ENCODE measurements around the gene CGREF1.

The CGREF1 gene, protein sequence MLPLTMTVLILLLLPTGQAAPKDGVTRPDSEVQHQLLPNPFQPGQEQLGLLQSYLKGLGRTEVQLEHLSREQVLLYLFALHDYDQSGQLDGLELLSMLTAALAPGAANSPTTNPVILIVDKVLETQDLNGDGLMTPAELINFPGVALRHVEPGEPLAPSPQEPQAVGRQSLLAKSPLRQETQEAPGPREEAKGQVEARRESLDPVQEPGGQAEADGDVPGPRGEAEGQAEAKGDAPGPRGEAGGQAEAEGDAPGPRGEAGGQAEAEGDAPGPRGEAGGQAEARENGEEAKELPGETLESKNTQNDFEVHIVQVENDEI

DNA sequence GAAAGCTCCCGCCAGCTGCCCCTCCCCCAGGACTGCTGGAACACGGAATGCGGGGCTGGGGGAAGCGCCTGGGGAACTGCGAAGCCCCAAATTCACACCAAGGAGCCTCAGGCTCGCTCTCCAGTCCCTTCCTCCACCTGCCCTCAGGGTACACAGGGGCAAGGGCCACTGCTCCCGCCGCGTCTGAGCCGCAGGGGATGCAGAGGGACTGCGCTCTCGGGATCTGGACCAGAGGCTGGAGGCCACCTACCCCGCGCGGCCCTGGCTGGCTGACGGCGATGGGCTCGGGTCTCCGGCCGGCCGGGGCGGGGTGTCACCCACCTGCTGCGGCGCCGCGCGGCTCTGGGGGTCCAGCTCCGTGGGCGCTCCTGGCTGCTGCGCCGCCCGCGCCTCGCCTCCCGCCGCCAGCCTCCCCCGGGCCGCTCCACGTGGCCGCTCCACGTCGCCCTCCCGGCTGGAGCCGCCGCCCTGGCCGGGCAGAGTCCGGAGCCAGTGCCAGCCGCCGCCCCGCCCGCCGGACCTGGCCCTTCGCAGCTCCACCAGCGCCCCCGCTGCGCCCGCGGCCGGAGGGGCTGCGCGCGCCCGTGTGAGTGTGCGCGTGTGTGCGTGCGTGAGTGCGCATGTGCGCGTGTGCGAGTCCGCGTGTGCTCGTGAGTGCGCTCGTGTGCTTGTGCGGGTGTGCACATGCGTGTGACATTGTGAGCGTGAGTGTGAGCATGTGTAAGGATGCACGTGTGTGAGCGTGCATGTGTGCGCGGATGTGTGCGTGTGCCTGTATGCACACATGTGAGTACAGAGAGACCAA lies at the start of gene CGREF1:
TSS of gene CGREF1 (minus strand) at position 604 of the 805 bp plus-strand sequence. CDS start 14,762 bp downstream, outside the sequence.
- no peak for DNase-seq (ENCODE audit: low spot score)

DNA sequence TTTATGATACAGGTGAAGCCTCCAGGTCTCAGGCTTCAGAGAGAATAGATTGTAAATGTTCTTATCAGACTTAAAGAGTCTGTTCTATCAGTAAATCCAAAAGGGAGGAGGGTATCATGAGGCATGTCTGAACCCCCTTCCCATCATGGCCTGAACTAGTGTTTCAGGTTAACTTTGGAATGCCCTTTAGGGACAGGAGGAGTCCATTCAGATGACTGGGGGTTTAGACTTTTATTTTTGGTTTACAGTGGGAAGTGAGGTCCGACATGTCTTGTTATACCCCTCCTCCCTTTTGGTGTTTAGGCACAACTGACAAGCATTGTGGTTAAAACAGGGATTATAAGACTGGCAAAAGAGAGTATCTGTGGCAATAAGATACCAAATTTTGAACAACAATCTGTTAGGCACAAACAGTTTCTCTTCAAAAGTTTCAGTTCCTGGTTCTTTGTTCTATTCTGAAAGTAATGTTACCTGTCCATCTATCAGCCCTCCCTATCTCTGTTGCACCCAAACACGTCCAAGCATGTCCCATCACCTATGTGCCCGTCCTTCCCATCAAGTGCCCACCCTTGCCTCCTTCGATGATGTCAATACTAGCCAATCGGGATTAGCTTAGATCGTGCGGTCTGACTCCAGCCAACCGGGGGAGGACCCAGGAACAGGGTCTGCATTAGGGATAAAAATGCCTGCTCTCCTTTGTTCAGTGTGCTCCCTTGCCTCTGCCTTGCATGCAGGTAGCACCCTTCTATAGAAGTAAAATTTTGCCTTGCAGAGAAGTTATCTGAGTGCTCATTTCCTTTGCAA lies 46.2 kb upstream of the CGREF1 start:
- no peak for DNase-seq (ENCODE audit: low spot score)

DNA sequence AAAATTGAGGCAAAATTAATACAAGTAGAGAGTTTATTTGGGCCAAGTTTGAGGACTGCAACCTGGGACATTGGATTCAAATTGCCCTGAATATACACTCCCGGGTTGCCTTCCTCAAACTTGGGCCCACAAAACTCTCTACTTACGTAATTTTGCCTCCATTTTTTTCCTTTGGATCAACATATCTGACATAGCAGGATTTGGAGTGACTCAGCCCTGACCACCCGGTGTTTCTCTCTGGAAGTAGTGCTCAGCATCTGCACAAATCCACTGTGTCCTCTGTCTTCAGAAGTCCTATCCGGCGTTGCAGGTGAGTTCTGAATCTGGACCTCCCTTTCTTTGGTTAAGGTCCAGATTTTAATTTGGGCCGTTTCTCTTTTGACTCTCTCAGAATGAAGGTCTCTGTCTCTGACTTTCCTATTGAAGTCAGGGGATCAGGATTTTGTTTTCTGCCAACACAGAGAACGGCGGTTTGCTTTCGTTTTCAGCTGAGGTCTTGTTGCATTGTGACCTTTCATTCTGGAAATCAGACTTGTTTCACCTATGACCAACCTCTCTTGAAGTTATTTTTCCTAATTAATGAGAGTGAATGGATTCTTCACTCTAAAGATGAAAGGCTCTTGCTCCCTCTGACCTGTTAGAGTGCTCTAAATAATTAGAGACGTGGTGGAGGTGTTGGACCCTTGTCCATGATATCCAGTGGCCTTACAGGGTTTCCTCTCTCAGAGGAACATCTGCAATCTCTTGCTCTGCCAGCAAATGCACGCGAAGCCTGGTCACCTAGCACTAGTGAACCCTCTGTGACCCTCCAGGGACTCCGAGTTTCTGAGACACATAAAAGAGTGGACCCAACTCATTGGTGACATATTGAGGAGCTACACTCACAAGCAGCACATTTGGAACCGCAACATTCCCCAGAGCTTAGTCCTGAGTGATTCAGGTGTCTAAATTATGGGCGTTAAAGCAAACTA lies 43.5 kb upstream of the CGREF1 start:
- no peak for DNase-seq (ENCODE audit: low spot score)

DNA sequence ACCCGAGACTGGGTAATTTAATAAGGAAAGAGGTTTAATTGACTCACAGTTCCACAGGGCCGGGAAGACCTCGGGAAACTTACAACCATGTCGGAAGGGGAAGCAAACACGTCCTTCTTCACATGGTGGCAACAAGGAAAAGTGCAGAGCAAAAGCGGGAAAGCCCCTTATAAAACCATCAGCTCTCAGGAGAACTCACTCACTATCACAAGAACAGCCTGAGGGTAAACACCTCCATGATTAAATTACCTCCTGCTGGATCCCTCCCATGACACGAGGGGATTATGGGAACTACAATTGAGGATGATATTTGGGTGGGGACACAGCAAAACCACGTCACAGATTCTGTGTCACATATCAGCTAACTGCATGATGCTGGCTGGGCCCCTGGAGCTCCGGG lies 41.3 kb upstream of the CGREF1 start:
- no peak for DNase-seq (ENCODE audit: low spot score)

DNA sequence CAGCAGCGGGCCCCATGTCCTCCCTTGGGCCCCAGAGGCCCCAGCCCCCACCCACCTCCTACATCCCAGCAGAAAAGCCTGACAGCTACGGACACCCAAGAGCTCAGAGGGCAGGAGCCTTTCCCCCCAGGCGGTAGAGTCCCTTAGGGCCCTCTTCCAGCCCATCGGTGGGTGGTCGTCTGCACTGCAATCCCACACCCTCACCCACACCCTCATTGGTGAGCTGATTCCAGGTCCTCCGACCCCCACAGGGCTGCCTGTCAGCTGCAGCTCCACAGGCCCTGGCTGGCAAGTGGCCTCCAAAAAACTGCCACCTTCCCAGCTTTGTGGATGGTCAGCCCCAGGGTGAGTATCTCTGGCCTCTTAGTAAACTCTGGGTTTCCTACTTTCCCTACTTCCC lies 40.3 kb upstream of the CGREF1 start:
- DNase-seq (ENCODE audit: low spot score): no peak

DNA sequence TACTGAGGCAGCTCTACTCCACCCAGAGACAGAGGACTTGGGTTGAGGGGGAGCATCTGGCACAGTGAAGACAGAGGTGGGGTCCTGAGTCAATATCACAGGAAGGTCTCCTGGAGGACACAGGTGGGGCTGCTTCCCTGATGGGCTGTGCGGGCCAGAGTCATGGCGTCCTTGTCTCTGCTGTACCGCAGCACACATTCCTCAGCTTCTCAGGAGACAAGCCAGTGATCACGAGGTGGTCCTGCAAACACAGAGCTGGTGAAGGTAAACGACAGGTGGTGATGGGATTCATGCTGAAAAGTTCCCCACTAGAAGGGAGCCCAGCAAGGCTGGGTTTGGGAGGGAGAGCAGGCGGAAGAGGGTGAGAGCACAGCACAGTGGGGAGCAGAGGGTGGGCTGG lies 39.5 kb upstream of the CGREF1 start:
- DNase-seq (ENCODE audit: low spot score): no peak

DNA sequence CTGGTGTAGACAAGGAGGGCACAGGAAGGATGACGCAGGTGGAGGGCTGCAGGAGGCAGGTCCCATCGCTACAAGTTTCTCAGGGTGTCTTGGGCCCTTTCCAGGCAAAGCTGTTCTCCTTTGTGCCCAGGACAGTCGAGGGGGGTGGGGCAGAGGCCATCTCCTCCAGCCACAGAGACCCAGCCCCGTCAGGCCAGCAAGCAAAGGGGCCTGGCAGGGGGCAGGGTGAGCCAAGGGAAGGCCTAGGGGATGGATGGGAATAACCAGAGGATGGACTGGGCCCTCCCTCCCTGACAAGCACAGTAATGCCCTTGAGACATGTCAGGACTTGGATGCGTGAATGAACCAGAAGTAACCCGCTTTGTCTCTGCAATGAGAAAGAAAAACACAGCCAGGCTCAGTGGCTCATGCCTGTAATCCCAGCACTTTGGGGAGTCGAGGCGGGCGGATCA lies 36.2 kb upstream of the CGREF1 start:
- no peak for DNase-seq (ENCODE audit: low spot score)

DNA sequence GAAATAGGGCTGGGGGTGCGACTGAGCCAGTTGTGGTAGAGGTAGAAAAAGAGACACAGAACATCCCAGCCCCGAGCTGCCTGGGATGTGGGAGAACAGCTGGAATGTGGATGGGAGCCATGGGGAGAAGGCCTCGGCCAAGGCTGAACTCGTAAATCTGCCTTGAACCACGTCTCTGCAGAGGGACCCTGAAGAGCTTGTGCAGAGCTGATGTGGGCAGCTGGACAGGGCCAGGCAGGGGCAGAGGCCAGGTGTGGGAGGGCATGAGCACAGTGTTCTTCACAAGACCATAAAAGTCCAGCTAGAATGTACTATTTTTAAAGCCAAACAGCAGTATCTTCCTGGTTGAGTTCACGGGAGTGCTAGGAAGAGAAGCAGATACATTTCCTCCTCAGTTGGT lies 35.6 kb upstream of the CGREF1 start:
- no peak for DNase-seq (ENCODE audit: low spot score)

DNA sequence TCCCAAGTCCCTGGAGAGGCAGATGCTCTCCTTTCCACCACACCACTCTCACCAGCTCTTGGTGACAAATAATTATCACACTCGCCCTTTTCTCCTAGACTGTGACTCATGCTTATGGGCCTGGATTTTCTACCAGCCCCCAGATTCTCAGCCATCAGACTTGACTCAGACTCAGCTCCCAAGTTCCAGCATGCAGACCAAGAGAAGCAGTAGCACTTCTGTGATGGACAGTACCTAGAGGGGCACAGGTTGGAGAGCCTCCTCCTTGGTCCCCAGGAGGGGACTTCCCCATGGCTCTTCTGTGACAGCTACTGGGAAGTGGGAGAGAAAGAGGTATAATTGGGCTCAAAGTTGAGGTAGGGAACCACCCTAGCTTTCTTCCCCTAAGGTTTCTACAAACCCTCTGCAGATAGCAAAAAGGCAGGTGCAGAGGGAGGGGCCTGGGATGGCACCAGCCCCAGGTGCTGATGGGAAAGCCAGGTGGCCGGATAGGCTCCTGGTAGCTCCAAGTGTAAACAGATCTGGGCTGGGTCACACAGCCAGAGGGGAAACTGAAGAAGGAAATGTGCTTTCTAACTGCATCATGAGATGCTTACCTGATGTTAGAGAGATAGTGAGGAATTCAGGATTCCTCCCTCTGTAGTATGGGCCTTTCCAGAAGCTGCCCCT lies 34.0 kb upstream of the CGREF1 start:
- DNase-seq (ENCODE audit: low spot score): peak; percentile 26

DNA sequence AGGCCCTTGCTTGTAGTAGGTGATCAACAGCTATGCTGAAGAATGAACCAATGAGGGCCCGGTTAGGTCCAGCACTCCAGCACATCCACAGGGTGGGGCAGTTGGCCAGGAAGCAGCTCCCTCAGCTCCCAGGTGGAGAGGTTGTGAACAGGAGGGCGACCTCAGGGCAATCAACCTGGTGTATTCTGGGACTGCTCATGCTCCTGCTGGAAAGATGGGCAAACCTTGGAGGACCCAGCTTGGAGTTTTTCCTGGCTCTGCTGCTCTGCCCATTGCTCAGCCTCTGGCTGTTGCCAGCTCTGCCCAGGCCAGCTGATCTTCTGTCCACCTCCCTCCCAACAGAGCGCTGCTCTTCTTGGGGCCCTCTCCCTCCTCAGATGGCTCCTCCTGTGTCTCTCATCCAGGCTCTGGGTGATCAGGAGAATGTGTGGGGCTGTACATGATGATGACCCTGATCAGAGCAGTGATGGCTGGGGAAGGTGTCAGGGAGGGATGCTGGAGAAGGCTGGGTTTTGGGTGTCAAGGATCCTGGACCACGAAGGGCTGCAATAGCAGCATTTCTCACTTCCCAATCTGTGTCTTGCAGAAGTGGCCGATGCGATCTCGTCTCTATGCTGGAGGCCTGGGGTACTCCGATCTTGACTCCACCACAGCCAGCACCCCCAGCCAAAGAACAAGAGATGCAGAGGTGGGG lies 33.3 kb upstream of the CGREF1 start:
- no peak for DNase-seq (ENCODE audit: low spot score)

DNA sequence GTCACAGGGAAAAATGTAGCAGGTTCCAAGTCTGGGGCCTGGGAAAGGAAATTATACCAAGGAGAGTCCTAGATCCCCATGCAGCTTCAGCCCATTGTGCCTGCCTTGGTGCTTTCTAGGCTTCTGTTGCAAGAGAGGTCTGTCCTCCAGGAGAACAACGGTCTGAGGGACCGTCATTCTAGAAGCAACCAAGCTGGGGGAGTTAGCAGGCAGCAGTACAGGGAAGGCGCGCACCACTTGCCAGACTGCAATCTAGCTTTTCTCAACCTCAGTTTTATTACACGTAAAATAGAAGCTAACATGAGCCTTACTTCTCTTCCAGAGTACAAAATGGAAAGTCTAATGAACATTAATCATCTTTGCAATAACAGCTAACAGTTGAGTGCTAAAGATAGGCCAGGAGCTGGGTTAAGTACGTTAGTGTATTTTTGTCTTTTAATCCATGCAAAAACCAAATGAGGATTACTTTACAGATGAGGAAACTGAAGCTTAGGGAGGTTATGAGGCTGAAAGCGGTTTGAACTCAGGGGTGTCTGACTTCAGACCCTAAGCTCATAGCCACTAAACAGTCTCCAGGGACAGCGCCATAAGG lies 31.8 kb upstream of the CGREF1 start:
- DNase-seq (ENCODE audit: low spot score): no peak

DNA sequence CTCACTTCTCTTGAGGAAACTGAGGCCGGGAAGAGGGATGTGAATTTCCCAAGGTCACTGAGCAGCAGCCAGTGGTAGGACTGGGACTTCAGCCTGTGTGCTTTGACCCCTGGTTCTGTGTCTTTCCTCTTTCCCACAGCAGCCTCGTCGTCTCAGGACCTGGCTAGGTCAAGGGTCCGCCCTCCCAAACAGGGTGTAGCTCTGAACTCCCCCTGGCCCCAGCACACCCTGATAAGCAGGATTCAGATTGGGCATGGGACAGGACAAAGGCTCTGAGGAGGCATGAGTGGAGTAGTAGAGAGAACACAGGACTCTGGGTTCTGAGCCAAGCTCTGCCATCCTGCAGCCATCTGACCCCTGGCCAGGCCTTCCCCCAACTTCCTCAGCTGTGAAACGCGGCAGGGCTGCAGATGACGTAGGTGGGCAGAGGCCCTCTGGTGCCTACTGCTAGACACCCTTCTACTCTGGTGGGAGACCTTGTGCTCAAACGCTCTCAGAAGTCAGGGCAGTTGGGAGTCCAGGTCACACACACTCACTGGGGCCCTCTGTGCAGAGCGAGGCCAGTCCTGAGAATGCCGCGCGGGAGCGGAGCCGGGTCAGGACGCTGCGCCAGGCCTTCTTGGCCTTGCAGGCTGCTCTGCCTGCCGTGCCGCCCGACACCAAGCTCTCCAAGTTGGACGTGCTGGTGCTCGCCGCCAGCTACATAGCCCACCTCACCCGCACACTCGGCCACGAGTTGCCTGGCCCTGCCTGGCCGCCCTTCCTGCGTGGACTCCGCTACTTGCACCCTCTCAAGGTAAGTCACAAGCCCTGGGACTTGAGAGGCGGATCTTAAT lies 30.9 kb upstream of the CGREF1 start:
- no peak for DNase-seq (ENCODE audit: low spot score)

DNA sequence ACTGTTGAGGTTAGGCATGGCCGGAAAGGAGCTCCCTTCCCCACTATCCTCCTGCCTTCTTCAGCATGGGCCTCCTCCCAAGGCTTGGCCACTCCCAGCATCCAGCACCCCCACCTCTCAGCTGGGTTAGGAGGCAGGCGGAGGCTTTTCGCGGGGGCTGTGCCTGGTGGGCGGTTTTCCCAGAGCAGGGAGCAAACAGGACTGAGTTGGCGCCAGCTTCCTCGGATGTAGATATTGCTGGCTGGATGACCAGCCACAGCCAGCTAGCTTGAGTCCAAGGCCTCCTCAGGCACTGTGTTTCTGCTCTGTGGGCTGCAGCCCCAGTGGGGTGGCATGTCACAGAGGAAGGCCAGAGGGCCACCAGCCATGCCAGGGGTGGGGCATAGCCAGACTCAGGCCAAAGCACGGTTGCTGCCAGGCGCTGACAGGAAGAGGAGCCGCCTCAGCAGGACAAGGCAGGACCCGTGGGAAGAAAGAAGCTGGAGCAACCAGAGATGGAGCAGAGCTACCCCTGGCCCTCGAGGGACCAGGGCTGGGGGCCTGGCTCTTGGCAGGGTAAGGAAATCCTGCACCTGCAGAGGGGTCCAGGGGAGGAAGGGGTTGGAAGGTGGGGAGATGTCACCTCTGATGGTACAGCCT lies 30.0 kb upstream of the CGREF1 start, which contains the start of gene TCF23:
TSS of gene TCF23 (plus strand) at position 204 of the 639 bp plus-strand sequence. CDS start at position 334, 130 bp downstream.
- DNase-seq (ENCODE audit: low spot score): no peak

DNA sequence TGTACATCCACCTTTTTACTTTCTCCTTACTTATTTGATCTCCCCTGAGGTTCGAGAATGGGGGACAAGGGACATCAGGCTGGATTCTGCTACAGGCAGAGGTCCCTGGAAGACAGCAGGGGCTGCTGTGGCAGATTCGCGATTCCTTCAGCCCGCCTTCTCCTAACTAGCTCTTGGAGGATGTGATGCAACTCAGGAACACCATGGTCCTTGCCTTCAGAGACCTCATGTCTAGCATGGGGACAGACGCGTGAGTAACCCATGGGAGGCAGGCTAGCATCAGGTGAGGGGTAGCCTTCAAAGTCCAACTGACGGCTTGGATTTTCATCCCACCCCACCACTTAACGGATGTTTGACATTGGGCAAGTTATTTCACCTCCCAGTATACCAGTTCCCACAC lies 29.0 kb upstream of the CGREF1 start:
- no peak for DNase-seq (ENCODE audit: low spot score)

DNA sequence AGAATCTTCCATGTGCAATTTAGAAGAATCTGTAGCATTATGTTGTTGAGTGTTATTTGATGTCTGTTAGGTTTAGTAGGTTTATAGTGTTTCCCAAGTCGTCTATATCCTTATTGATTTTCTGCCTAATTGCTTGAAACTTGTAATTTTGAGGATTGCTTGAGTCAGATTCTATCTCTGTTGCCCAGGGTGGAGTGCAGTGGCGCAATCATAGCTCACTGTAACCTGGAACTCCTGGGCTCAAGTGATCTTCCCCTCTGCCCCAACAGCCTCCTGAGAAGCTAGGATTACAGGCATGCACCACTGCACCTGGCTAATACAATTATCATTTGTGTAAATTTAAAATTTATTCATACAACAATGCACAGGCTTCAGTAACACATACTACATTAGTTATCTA lies 26.8 kb upstream of the CGREF1 start:
- no peak for DNase-seq (ENCODE audit: low spot score)

DNA sequence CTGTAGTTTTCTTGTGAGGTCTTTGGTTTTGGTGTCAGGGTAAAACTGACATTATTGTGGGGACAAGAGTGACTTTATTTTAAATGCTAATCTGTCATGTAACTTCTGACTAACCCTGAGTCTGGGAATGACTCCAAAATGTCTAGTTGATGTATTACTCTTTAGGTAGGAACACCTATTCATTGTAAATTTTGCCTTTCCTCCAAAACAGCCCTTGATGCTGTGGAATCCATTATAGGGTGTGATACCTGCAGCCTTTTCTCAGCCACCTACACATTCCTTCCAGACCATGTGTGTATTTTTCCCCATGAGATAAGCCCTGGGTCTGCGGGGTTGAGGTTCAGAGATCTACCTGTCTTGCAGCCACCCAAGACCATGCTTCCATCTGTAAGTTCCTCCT lies 24.4 kb upstream of the CGREF1 start:
- DNase-seq (ENCODE audit: low spot score): no peak

DNA sequence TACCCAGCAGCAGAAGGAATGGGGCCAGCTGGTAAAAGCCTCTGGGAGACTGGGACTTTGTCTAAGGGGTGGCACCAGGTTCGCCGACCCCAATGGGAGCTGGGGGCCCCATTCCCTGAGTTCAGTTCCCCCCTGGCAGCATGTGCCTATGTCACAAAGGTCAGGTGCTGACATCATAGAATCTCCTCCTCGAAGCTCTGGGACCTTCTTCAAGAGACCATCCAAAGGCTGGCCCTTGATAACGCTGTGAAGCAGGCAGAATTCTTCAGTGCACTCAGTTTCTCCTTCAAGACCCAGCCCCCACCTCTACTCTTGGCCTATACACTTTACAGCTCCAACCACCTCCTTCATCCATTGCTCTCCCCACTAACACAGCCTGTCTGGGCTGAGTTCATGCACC lies 20.4 kb upstream of the CGREF1 start, which contains the start of gene PRR30:
TSS of gene PRR30 (minus strand) at position 101 of the 400 bp plus-strand sequence. CDS start 1,081 bp downstream, outside the sequence.
- DNase-seq (ENCODE audit: low spot score): no peak

DNA sequence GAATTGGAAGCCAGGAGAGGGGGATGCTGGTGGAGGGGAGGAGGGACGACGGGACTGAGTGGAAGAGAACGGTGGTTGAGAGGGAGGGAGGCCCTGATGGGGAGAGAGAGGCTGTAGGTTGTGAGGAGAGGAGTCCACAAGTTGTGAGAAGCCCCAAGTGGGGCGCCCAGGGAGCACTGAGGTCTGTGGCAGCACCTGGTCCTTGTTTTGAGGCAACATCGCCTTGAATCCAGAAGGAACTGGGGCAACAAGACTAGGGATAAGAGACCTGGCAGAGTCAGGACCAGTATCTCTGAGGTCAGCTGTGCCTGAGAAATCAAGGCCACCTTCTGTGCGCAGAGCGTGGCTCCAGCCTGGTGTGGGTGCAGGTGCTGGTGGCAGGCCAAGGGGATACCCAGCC lies 19.2 kb upstream of the CGREF1 start:
- no peak for DNase-seq (ENCODE audit: low spot score)

All from kidney capillary endothelial cell (primary cell).